GM18526 (cell line): ENCODE data around the gene GFRA1.

Experiments
- POLR2A ChIP-seq: IDR thresholded peaks from 3 replicates; pipeline ENCODE4 v1.6.1; 2011; ENCODE audit not compliant: insufficient read length; ENCODE audit errors: extremely low read depth

Gene GFRA1, protein sequence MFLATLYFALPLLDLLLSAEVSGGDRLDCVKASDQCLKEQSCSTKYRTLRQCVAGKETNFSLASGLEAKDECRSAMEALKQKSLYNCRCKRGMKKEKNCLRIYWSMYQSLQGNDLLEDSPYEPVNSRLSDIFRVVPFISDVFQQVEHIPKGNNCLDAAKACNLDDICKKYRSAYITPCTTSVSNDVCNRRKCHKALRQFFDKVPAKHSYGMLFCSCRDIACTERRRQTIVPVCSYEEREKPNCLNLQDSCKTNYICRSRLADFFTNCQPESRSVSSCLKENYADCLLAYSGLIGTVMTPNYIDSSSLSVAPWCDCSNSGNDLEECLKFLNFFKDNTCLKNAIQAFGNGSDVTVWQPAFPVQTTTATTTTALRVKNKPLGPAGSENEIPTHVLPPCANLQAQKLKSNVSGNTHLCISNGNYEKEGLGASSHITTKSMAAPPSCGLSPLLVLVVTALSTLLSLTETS

GRCh38 chr10:116272440-116273283 lies at the start of gene GFRA1:
Gene GFRA1, minus strand, starts transcription at chr10:116273206. Its CDS starts 1,177 bp downstream, at chr10:116272029.
- no peak for TF ChIP-seq POLR2A

- TF ChIP-seq POLR2A = no peak
Measured at GRCh38 chr10:116316503-116316902, 43.5 kb upstream of the GFRA1 start.

DNA sequence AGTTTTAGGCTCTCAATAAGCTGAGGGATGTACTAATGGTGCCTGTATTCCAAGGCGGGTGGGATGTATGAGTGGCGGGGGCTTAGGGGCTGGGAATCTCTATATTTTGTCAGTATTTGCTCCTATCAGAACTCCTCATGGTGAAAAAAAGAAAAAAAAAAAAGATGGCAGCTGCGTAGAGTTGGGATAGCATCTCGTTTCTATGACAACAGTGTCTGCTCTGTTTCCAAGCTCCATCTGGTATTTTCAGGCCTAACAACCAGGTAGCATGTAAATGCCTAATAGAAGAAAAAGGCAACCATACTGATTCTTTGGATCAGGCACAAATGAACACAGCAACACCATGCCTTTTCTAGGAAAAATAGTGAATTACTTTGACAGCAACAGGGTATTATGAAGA lies 39.5 kb upstream of the GFRA1 start:
- no peak for TF ChIP-seq POLR2A

- no peak for TF ChIP-seq POLR2A
Measured at GRCh38 chr10:116311706-116312490, 38.9 kb upstream of the GFRA1 start.

- TF ChIP-seq POLR2A = no peak
Measured at GRCh38 chr10:116311016-116311415, 38.0 kb upstream of the GFRA1 start.

GRCh38 chr10:116307455-116307854 lies 34.4 kb upstream of the GFRA1 start:
- TF ChIP-seq POLR2A = no peak

GRCh38 chr10:116306847-116307246 lies 33.8 kb upstream of the GFRA1 start:
- TF ChIP-seq POLR2A = no peak

DNA sequence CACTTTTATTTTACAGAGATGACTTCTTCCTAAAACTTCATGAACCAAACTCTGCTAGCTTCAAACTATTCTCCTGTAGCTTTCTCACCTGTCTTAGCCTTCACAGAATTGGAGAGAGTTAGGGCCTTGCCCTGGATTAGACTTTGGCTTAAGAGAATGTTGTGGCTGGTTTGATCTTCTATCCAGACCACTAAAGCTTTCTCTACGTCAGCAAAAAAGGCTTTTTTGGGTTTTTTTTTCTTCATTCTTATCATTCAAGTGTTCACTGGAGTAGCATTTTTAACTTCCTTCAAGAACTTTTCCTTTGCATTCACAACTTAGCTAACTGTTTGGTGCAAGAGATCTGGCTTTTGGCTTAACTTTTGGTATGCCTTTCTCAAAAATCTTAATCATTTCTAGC lies 31.9 kb upstream of the GFRA1 start:
- TF ChIP-seq POLR2A = no peak

- no peak for TF ChIP-seq POLR2A
Measured at GRCh38 chr10:116300542-116300941, 27.5 kb upstream of the GFRA1 start.

DNA sequence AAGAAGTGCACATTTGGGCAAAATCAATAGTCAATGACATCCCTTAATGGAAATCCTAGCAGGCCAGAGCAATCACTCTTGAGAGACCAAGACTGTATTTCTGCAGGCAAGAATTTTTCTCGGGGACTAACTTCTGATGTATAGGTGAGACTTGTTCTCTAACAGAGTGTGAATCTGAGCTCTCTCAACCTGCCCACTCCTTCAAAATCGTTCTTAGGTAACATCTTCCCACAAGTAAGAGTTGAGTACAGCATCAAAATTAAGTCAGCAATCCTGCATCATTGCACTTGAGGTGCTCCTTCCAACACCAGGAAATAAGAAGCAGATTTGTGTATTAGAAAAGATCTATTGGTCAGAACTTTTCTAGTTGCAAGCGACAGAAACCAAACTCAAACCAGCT lies 25.6 kb upstream of the GFRA1 start:
- TF ChIP-seq POLR2A = no peak

DNA sequence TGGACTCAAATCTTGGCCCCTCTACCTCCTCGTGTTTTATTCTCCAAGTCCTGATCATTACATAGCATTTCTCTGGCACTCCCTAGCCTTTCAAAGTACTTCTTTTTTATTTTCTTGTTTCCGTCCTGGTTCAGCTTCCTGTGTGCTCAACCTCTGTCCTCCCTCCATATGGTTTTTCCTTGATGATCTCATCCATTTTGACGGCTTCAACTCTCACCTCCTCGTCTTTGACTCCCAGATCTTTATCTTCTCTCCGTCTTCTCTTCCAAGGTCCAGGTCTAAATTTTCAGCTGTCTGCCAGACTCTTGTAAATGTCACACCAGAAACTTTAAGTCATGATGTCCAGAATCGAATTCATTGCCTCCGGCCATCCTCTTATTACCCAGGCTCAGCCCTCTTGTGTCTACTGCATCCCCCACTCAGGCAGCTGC lies 23.3 kb upstream of the GFRA1 start:
- no peak for TF ChIP-seq POLR2A

DNA sequence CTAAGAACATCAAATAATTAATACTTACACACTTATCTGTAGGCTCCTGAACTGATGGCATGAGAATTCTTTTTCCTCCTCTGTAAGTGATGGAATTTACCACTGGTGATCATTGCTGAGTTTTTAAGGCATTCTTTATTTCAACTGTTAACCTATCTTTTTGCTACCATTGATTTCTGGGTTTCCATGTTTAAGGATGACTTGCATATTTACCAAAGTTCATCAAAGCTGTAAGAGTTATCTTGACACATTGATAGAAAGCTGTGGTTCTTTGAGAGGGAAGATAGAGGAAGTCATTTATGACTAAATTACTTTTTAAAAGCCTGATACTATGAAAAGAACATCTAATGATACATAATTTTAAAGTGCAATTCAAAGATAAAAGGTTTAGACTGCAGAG lies 19.5 kb upstream of the GFRA1 start:
- no peak for TF ChIP-seq POLR2A

DNA sequence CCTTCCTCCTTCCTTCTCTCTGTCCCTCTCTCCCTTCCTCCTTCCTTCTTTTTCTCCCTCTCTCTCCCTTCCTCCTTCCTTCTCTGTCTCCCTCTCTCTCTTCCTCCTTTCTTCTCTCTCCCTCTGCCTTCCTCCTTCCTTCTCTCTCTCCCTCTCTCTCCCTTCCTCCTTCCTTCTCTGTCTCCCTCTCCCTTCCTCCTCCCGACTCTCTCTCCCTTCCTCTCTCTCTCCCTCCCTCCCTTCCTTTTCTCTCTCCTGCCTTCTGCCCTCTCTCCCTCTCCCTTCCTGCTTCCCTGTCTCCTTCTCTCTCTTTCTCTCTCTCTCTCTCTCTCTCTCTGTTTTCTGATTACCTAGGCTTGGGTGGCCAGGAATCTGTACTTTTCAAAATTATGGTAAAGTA lies 16.6 kb upstream of the GFRA1 start:
- TF ChIP-seq POLR2A = no peak

DNA sequence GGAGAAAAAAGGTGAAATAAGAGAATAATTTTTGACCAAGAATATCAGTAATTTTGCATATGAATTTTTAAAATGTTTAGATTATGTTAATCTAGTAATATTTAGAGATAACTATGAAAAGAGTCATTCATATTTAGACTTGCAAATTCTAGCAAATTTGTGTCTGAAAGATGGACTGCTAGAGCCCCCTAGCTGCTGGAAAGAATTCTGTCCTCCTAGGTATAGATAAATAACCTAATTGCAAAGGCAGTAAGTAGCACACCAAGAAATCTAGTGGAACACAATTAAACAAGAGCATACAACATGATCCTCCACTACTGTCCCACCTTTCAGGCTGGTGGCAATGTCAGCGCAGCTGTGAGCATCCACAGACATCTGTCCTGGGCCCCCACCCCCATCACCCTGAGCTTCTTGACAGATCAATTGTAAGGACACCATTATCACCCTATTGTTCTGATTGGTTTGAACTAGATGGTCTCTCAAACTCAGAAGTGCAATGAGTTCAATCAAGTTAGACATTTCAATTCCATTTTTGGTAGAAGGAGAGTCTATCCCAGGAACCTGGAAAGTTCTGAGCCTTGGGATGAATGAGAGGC lies 15.0 kb upstream of the GFRA1 start:
- TF ChIP-seq POLR2A = no peak

GRCh38 chr10:116286626-116287200 lies 13.7 kb upstream of the GFRA1 start:
- no peak for TF ChIP-seq POLR2A

DNA sequence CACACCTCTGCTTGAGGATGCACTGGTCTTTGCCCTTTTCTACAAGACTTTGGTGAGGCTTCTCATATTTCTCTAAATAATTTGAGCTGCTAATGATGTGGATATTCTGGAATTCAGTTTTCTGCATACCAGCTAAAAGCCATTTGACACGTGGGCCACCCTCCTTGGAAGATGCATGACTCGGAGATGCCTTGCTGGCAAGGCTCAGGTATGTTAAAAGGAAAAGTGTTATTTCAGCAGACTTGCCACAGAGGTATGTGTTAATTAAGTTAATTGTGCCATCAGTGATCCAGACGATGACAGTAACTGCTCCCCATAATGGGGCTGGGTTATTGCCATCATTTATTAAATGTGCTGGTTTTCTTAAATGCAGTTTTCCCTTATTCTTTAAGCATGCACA lies 8.8 kb upstream of the GFRA1 start:
- no peak for TF ChIP-seq POLR2A
